ENCODE data around the gene CD96. TPM values are rescaled to one million over a fixed set of nuclear protein-coding genes. Genes with fewer than 3 reads are reported as not detected.

The CD96 gene
- total and polyA plus RNA-seq, 7 donors, result under 0.01 to 8.2 (median 1.2) TPM; not detected in 1

- no peaks in the 10 kb centered on the region for H3K27me3 ChIP-seq
- H3K9me3 ChIP-seq, result no peaks in the 10 kb centered on the region
- no peak for TF ChIP-seq EP300 (IDR thresholded peaks at IDR 0.05)
- TF ChIP-seq POLR2AphosphoS5 (IDR thresholded peaks at IDR 0.05), result no peak
- TF ChIP-seq, protein P1, sequence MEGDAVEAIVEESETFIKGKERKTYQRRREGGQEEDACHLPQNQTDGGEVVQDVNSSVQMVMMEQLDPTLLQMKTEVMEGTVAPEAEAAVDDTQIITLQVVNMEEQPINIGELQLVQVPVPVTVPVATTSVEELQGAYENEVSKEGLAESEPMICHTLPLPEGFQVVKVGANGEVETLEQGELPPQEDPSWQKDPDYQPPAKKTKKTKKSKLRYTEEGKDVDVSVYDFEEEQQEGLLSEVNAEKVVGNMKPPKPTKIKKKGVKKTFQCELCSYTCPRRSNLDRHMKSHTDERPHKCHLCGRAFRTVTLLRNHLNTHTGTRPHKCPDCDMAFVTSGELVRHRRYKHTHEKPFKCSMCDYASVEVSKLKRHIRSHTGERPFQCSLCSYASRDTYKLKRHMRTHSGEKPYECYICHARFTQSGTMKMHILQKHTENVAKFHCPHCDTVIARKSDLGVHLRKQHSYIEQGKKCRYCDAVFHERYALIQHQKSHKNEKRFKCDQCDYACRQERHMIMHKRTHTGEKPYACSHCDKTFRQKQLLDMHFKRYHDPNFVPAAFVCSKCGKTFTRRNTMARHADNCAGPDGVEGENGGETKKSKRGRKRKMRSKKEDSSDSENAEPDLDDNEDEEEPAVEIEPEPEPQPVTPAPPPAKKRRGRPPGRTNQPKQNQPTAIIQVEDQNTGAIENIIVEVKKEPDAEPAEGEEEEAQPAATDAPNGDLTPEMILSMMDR (IDR thresholded peaks at IDR 0.05), result peak in 1 of 4 experiments; percentile 12
- no peak for TF ChIP-seq POLR2A (IDR thresholded peaks at IDR 0.05)
- H3K27ac ChIP-seq, result no peak overlapping the region
- H3K36me3 ChIP-seq, result no peaks in the 10 kb centered on the region
- H3K4me1 ChIP-seq, result no peaks in the 10 kb centered on the region
- 66 to 74% methylated on average over 2 of the region's 2 CpGs for WGBS, 2 donors
- H3K4me3 ChIP-seq, result no peak overlapping the region
- no peak for DNase-seq
- intact Hi-C loops (cut with DNase I), result no loop called here
Observed at GRCh38 chr3:111691293-111691909, 149.4 kb downstream of the CD96 start.

DNA sequence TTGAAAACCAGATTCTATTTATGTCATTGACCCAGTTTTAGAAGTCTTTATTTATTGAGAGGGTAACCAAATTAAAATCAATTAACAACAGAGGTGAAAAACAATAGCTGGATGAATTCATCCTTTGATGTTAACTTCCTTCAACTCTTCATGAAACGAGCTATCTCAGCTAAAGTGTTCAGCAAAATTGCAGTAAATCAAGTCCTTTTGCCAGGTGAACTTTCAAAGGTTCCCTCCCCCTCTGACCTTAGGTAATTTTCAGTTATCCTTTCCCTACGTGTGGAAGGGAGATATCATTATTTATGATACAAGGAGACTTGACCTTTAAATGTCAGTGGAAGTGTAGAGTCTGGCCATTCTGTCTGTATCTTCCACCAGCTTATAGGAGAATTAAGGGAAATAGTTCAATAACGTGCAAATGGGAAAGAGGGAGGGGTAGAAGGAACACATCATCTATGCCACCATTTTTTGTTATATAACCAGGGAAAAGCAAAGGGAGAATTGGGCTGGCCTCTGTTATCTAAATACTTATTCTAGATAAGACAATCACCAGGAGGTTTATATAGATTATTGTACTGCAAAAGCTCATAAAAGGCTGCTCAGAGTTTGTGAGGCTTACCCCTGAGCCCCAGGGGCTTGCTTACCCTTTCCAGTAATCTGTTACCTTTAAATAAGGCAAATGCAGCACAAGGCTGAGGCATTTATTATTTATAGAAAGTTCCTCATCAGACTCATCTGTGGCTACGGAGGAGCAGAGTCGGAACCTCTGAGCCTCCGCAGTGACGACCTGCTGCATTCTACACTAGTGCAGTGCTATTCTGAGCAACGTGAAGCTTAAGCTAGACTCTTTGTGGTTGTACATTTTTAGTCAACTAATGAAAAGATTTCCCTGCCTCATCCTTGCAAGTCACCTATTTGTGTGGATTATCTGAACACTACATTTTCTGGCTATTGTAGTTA lies 150.9 kb downstream of the CD96 start:
- TF ChIP-seq POLR2A (IDR thresholded peaks at IDR 0.05) (no peak), POLR2AphosphoS5 (IDR thresholded peaks at IDR 0.05) (no peak), EP300 (IDR thresholded peaks at IDR 0.05) (no peak)
- TF ChIP-seq, protein P1 (IDR thresholded peaks at IDR 0.05), result no peak
- no peaks in the 10 kb centered on the region for H3K36me3 ChIP-seq
- H3K4me1 ChIP-seq, result no peaks in the 10 kb centered on the region
- DNase-seq, result no peak
- intact Hi-C loops (cut with DNase I), result no loop called here
- no peak overlapping the region for H3K27ac ChIP-seq
- 24 to 49% methylated on average over 8 of the region's 8 CpGs for WGBS, 2 donors
- H3K4me3 ChIP-seq, result no peak overlapping the region
- H3K9me3 ChIP-seq, result no peaks in the 10 kb centered on the region
- no peaks in the 10 kb centered on the region for H3K27me3 ChIP-seq

DNA sequence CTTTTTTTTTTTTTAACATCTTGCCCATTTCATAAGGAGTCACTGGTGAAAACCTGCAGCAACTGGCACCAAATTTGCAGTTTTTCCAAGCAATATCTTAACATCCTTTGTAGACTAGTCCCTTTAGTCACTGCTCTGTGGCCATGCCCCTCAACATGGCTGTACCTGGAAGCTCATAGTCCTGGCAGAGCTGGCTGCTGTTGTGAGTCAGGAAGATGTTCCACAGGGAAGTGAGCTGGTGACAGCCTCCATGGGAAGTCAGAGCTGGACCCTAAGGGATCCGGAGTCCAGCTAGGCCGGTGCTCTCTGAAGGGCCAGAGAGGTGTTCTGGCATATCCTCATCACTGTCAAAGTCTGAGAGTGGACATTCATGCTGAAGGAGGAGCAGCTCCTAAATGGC lies 152.5 kb downstream of the CD96 start:
- DNase-seq, result no peak
- 95 to 97% methylated on average over 2 of the region's 2 CpGs for WGBS, 2 donors
- H3K27ac ChIP-seq, result no peak overlapping the region
- H3K27me3 ChIP-seq, result no peaks in the 10 kb centered on the region
- H3K9me3 ChIP-seq, result no peaks in the 10 kb centered on the region
- H3K36me3 ChIP-seq, result no peaks in the 10 kb centered on the region
- H3K4me1 ChIP-seq, result no peaks in the 10 kb centered on the region
- TF ChIP-seq, protein P1 (IDR thresholded peaks at IDR 0.05), result no peak
- no peak for TF ChIP-seq POLR2A (IDR thresholded peaks at IDR 0.05)
- TF ChIP-seq POLR2AphosphoS5 (IDR thresholded peaks at IDR 0.05), result no peak
- TF ChIP-seq EP300 (IDR thresholded peaks at IDR 0.05), result no peak
- no peak overlapping the region for H3K4me3 ChIP-seq
- intact Hi-C loops (cut with DNase I), result no loop called here

GRCh38 chr3:111695636-111696117 lies 153.7 kb downstream of the CD96 start:
- TF ChIP-seq, protein P1 (IDR thresholded peaks at IDR 0.05), result no peak
- TF ChIP-seq POLR2A (IDR thresholded peaks at IDR 0.05) (no peak), EP300 (IDR thresholded peaks at IDR 0.05) (no peak), POLR2AphosphoS5 (IDR thresholded peaks at IDR 0.05) (no peak)
- Histone ChIP-seq H3K27me3 (no peaks in the 10 kb centered on the region), H3K27ac (no peak overlapping the region), H3K36me3 (no peaks in the 10 kb centered on the region), H3K4me3 (no peak overlapping the region), H3K9me3 (no peaks in the 10 kb centered on the region), H3K4me1 (no peaks in the 10 kb centered on the region)
- no peak for DNase-seq
- WGBS, 2 donors, result 73% methylated on average over 1 of the region's 1 CpG
- intact Hi-C loops (cut with DNase I), result no loop called here
